ENCODE data around the gene EBI3.
"Not testable (repeated sequence)": the region's sequence is repeated elsewhere in the genome, so short reads cannot be mapped to it uniquely, and the experiment has no call there.

EBI3 gene

GRCh38 chr19:4229179-4229931 is at the start of gene EBI3:
EBI3 (plus strand) TSS chr19:4229523; CDS start chr19:4229551, 28 bp downstream.
- no peak for DNase-seq (ENCODE audit: low read depth)

GRCh38 chr19:4181053-4181508 is 48.2 kb upstream of the EBI3 start:
- no peak for DNase-seq (ENCODE audit: low read depth)

DNA sequence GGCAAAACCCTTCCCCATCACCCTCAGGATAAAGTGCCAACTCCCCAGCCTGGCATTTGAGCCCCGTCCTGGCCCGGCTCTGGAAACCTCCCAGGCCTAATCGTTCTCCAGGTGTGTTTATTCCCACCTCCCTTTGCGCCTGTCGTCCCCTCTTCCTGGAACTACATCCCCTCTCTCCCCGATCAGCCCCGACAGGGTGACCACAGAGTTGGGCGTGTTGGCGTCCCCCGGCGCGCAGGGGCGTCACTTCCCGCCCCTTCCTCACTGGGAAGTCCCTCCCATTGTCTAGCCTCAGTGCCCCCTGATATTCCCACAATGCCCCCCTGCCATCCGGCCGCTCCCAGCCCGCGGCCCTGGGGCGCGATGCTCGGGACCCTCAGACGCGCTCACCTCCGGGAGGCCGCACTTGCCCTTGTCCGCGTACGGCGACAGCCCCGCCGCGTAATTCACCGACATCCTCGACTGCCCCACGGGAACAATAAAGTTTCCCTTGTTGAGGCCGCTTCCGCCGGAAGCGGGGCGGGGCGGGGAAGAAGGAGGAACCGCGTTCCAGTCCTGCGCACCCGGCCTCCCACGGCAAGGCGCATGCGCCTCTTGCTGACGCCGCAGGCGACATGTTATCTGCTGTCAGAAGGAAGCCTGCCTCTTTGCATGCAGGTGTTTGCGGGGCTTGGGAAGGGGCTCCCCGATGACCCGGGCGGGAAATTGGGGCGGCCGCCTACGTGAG is 47.1 kb upstream of the EBI3 start, which contains the start of the genes ANKRD24 and SIRT6:
Gene ANKRD24, plus strand, starts transcription at position 606 of the 727 bp plus-strand sequence. CDS start 3,737 bp downstream, outside the sequence.
Gene SIRT6, minus strand, starts transcription at position 480 of the 727 bp plus-strand sequence. Its CDS starts 24 bp downstream, at position 456.
- peak; percentile 78 for DNase-seq (ENCODE audit: low read depth)

DNA sequence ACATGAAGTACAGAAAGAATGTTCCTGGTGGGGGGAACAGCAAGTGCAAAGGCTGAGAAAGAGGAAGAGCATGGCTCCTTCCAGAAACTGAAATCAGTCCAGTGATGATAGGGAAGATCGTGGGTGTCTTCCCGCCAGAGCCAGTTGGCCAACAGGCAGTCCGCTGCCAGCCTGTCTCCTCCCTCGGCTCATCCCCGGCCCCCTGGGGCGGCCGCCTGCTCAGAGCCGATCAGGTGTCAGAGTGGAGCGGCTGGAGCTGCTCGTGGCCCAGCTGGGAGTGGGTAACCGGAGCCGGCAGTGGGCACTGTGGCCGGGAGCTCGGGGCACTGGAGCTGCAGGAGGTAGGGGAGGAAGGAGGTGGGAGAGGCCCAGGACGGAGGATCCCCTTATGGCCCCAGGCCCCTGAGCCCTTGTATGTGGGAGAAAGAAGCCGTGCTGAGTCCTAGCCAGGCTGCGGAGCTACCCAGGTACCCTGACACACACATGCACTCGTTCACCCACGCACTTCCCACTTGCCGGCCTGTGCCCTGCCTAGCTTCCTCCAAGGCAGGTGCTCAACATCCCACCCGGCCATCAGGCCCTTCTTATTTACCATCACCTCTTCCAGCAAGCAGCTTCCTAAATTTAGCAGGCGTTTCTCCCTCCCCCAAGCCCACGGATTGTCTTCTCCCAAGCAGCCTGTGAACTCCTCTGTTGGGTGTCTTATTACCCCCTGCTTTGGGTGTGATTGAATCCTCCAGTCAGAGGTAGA is 45.2 kb upstream of the EBI3 start:
- no peak for DNase-seq (ENCODE audit: low read depth)

DNA sequence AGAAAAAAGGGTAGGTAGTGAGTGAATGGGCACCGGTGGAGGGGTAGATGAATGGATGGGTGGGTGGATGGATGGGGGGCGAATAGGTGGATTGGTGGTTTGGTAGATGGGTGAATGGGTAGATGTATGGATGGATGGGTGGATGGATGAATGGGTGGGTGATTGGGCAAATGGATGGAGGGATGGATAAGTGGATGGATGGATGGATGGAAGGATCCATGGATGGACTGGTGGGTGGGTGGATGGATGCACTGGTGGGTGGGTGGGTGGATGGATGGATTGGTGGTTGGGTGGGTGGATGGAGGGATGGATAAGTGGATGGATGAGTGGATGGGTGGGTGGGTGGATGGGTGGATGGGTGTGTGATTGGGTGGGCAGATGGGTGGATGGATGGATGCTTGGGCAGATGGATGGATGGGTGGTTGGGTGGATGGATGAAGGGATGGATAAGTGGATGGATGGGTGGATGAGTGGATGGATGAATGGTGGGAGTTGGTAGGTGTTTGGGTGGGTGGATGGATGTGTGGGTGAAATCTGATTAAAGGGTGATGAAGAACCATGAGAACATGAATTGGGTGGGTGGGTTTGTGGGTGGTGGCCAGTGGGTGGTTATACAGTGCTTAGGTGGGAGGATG is 44.5 kb upstream of the EBI3 start:
- no peak for DNase-seq (ENCODE audit: low read depth)

DNA sequence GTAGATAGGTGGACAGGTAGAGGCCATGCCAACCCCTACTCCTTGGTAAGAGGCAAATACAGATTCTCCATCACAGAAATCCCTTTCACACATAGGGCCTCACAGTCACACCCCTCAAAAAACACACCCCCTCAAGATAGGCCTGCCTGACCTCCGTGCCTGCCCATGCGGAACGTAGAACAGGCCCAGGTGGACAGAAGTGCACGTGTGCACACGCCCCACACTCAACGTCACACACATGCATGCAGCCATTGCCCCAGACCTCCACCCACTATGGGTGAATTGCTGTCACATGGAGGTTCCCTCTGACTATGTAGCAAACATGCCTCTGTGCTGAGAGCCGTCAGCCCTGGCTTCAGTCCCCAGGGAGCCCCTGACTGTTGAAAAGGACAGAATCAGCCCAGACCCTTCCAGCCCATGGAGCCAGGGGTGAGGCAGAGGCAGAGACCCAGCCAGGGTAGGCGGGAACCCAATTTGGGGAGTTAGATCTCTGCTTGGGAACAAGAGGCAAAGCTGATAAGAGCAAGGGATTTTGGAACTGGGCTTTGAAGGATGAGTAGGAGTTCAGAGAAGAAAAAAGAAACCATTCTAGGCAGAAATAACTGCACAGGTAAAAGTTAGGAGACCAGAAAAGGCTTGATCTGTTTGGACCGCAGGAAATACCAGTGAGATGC is 43.8 kb upstream of the EBI3 start:
- no peak for DNase-seq (ENCODE audit: low read depth)

GRCh38 chr19:4186087-4186993 is 43.0 kb upstream of the EBI3 start:
- peak; percentile 13 for DNase-seq (ENCODE audit: low read depth)

GRCh38 chr19:4187313-4188122 is 41.8 kb upstream of the EBI3 start:
- DNase-seq (ENCODE audit: low read depth) = no peak

- DNase-seq (ENCODE audit: low read depth) = no peak
Measured at GRCh38 chr19:4189641-4190040, 39.7 kb upstream of the EBI3 start.

DNA sequence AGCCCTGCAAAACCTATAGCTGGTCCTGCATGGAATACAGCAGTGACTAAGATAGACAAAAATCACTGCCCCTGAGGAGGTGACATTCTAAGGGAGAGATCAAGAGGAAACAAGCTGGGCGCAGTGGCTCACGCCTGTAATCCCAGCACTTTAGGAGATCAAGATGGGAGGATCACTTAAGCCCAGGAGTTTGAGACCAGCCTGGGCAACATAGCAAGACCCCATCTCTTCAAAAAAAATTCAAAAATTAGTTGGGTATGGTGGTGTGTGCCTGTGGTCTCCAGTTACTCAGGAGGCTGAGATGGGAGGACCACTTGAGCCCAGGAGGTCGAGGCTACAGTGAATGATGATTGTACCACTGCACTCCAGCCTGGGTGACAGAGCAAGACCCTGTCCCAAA is 36.8 kb upstream of the EBI3 start:
- not testable (repeated sequence) for DNase-seq (ENCODE audit: low read depth)

DNA sequence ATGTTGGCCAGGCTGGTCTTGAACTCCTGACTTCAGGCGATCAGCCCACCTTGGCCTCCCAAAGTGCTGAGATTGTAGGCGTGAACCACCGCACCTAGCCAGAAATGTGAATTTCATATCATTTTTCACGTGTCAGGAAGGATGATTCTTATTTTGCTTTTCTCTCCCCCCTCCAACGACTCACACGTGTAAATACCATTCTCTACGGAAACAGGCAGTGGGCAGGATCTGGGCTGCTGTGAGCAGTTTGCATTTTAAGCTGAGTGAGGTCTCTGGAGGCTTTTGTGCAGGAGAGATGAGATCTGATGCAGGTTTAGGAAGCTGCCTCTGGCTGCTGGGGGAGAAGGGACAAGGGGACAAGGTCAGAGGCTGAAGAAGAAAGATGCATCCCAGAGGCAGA is 35.0 kb upstream of the EBI3 start:
- DNase-seq (ENCODE audit: low read depth) = no peak

- no peak for DNase-seq (ENCODE audit: low read depth)
Measured at GRCh38 chr19:4196009-4196408, 33.3 kb upstream of the EBI3 start.

DNA sequence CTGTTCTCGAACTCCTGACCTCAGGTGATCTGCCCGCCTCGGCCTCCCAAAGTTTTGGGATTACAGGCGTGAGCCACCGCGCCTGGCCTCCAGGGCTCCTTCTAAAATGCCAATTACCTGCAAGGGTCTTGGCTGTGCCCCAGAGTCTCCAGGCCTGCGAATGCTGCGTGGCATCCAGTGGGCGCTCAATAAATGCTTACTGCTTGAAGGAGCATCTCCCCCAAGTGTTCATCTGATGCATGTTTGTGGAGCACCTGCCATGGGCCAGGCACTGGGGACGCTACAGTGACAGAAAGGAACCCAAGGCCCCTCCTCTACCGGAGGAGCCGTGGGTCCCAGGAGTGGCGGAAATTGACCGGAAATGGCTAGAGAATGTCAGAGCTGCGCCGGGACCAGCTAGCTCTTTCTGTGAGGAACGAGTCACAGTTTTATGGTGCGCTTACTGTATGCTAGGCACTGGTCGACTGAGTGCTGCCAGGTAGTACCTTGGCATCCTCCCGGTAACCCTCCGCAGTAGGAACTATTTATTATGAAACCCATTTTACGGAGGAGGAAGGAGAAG is 32.7 kb upstream of the EBI3 start:
- no peak for DNase-seq (ENCODE audit: low read depth)

GRCh38 chr19:4197228-4197624 is 32.1 kb upstream of the EBI3 start:
- DNase-seq (ENCODE audit: low read depth) = no peak

- DNase-seq (ENCODE audit: low read depth) = no peak
Measured at GRCh38 chr19:4197625-4198466, 31.5 kb upstream of the EBI3 start.

GRCh38 chr19:4198467-4199126 is 30.7 kb upstream of the EBI3 start:
- no peak for DNase-seq (ENCODE audit: low read depth)

DNA sequence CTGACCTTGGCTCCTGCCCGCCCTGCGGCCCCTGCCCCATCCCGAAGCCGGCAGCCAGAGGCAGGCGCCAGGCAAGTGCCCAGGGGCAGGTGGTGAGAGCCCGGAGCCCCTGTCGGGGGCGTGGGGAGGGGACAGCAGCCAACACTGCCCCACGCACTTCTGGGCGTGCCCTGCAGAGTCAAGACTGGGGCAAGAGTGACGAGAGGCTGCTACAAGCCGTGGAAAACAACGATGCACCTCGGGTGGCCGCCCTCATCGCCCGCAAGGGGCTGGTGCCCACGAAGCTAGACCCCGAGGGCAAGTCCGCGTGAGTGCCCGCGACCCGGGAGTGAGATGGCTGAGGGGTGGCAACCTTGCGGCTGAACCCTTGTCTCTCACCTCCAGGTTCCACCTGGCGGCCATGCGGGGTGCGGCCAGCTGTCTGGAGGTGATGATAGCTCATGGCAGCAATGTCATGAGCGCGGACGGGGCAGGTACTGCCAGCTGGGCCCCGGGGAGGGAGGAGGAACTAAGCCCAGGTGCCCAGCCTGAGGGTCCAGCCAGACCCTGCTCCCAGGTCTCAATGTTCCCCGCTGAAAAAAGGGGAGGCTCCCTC is 29.5 kb upstream of the EBI3 start:
- no peak for DNase-seq (ENCODE audit: low read depth)

All from non-pigmented ciliary epithelial cell (primary cell).